Measurements from ENCODE around the gene AQP6. TPM values are rescaled to one million over a fixed set of nuclear protein-coding genes. Genes with fewer than 3 reads are reported as not detected.

Gene AQP6
- total RNA-seq, 4 donors from 2014 or later: 0.10 to 0.20 TPM; not detected in 2

DNA sequence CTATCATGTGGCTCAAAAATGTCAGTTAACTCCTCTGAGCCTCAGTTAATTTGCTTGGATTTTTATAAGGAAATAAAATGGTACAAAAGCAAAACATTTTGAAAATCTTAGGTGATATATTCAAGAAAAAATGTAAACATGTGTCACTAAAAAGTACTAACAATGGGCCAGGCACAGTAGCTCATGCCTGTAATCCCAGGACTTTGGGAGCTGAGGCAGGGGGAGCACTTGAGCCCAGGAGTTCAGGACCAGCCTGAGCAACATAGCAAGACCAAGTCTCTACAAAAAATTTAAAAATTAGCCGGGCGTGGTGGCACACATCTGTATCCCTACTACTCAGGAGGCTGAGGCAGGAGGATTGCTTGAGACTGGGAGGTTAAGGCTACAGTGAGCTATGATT is 25.7 kb downstream of the AQP6 start:
- TF ChIP-seq, protein P1, sequence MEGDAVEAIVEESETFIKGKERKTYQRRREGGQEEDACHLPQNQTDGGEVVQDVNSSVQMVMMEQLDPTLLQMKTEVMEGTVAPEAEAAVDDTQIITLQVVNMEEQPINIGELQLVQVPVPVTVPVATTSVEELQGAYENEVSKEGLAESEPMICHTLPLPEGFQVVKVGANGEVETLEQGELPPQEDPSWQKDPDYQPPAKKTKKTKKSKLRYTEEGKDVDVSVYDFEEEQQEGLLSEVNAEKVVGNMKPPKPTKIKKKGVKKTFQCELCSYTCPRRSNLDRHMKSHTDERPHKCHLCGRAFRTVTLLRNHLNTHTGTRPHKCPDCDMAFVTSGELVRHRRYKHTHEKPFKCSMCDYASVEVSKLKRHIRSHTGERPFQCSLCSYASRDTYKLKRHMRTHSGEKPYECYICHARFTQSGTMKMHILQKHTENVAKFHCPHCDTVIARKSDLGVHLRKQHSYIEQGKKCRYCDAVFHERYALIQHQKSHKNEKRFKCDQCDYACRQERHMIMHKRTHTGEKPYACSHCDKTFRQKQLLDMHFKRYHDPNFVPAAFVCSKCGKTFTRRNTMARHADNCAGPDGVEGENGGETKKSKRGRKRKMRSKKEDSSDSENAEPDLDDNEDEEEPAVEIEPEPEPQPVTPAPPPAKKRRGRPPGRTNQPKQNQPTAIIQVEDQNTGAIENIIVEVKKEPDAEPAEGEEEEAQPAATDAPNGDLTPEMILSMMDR (IDR thresholded peaks at IDR 0.05): no peak
- TF ChIP-seq POLR2A (IDR thresholded peaks at IDR 0.05): no peak
- intact Hi-C loops (cut with DNase I; ENCODE audit: low total_unique reads): no loop called here
- no peak overlapping the region for H3K4me3 ChIP-seq (ENCODE audit: low read depth, poor library complexity, severe bottlenecking)
- 81 to 91% methylated on average over 2 of the region's 2 CpGs for WGBS, 2 donors
- DNase-seq (ENCODE audit: low spot score in 2 of 2): no peak

DNA sequence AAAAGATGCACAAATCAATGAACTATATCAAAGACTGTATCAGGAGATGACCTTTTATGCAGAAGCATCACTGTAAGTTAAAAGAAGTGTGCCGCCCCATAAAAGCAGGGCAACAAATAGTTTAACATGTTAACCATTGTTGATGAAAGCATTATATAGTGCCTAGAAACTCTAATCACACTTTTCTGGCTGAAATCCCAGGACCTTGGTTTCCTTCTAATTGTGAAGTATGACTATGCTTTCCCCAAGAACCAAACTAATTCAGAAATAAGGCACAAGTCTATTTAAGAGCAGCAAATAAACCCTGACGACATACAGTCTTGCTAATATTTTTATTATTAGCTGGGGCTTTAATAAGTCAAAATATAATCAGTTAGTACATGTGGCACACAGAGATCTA is 30.8 kb downstream of the AQP6 start:
- no peak overlapping the region for H3K4me3 ChIP-seq (ENCODE audit: low read depth, poor library complexity, severe bottlenecking)
- 85 to 87% methylated on average over 2 of the region's 2 CpGs for WGBS, 2 donors
- TF ChIP-seq, protein P1 (IDR thresholded peaks at IDR 0.05): no peak
- no peak for TF ChIP-seq POLR2A (IDR thresholded peaks at IDR 0.05)
- no peak for DNase-seq (ENCODE audit: low spot score in 2 of 2)
- intact Hi-C loops (cut with DNase I; ENCODE audit: low total_unique reads): no loop called here

DNA sequence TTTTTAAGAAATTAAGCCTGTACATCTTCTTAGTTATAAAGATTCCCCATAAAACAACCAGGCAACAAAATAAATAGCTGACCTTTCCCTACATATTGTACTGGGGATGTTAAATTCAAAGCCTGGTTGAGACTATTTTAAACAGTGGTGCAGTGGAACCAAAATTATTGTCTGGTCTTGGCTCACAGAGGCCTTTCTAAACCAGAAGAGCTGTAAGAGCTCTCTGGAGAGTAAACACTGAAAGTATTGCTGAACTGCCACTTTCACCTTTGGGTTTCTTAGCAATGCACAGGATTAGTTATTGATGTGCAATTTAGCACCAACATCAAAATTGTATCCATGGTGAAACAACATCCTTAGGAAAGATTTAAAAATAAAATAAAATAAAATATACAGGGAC is 31.9 kb downstream of the AQP6 start:
- DNase-seq (ENCODE audit: low spot score in 2 of 2): no peak
- no peak overlapping the region for H3K4me3 ChIP-seq (ENCODE audit: low read depth, poor library complexity, severe bottlenecking)
- TF ChIP-seq, protein P1 (IDR thresholded peaks at IDR 0.05): no peak
- no peak for TF ChIP-seq POLR2A (IDR thresholded peaks at IDR 0.05)
- intact Hi-C loops (cut with DNase I; ENCODE audit: low total_unique reads): no loop called here

DNA sequence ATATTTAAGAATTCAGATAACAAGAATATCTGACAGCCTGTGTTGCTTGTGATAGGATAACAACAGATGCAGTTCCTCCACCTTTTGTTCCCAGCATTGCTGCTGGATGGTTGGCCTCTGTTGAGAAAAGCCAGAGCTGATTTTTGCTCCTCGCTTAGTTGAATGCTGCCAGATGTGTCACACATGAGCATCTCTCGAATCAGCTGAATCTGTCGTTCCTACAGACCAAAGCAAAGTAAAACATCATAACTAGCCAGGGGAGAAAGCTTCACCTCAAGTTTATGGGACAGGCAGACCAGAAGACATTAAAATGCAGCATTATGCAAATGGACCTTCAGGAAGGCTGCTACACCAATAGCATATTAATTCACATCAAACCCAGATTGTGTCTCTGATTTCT is 32.4 kb downstream of the AQP6 start:
- no peak for DNase-seq (ENCODE audit: low spot score in 2 of 2)
- no peak for TF ChIP-seq POLR2A (IDR thresholded peaks at IDR 0.05)
- TF ChIP-seq, protein P1 (IDR thresholded peaks at IDR 0.05): no peak
- H3K4me3 ChIP-seq (ENCODE audit: low read depth, poor library complexity, severe bottlenecking): no peak overlapping the region
- intact Hi-C loops (cut with DNase I; ENCODE audit: low total_unique reads): no loop called here
- WGBS, 2 donors: 82 to 85% methylated on average over 3 of the region's 3 CpGs

DNA sequence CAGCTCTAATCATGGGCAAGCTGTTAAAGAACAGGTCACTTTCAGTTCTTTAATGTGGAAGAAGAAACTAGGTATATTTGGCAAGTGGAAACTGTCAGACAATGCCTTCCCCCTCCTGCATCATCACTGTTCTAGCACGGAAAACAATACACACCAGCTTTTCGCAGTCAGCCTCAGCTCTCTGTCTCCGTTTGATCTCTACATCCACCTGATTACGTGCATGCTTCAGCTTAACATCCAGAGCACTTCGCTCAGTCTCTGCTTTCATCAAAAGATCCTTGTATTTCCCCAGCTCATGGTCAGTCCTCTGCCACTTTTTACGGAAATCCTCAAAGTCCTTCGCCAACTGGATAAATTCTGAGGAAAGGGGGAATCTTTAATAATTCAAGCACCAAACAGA is 33.5 kb downstream of the AQP6 start:
- TF ChIP-seq POLR2A (IDR thresholded peaks at IDR 0.05): no peak
- TF ChIP-seq, protein P1 (IDR thresholded peaks at IDR 0.05): no peak
- no peak for DNase-seq (ENCODE audit: low spot score in 2 of 2)
- no peak overlapping the region for H3K4me3 ChIP-seq (ENCODE audit: low read depth, poor library complexity, severe bottlenecking)
- 90 to 96% methylated on average over 7 of the region's 7 CpGs for WGBS, 2 donors
- intact Hi-C loops (cut with DNase I; ENCODE audit: low total_unique reads): no loop called here

DNA sequence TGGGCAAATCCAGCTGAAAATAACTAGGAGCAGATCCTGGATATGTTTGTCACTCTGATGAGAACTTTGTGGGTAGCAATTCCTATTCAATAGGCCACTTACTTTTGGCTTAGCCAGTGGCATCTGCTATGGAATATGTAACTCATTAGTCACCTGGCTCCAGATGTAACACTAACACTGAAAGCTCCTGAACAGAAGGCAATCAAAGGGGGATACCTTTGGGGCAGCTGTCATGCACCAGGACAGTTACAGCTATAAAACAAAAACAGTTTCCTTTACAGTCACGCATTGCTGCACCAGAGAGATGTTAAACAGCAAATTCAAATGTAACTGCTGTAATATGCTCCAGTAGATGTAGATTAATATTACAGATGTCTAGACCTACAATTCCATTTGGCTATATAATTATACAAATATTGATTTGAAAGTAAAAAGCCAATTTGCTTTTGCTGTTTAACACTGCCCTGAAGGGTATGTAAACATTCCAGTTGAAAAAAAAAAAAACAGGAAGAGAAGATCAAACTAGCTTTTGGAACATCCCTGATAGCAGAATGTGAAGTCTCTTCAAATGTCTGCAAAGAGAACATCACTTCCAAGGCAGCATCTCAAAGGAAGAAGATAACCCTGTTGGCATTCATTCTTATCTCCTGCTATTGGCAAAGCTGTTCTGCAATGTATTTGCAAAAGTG is 34.2 kb downstream of the AQP6 start:
- DNase-seq (ENCODE audit: low spot score in 2 of 2): no peak
- no peak overlapping the region for H3K4me3 ChIP-seq (ENCODE audit: low read depth, poor library complexity, severe bottlenecking)
- intact Hi-C loops (cut with DNase I; ENCODE audit: low total_unique reads): no loop called here
- no peak for TF ChIP-seq POLR2A (IDR thresholded peaks at IDR 0.05)
- TF ChIP-seq, protein P1 (IDR thresholded peaks at IDR 0.05): no peak
- 92 to 96% methylated on average over 1 of the region's 1 CpG for whole genome bisulfite sequencing, 2 donors
